Ovary (tissue), 9 donors: ENCODE data around the gene MTHFR. TPM values are rescaled to one million over a fixed set of nuclear protein-coding genes. Genes with fewer than 3 reads are reported as not detected.
A peak's percentile ranks its signal among the peaks of the same experiment; 100 is the strongest.

ENCODE experiments used
- DNase-seq, 5 donors: peaks; one replicate each; pipeline ENCODE4 v3.0.0-alpha.2; 2019 to 2020
- H3K27ac ChIP-seq, 2 donors: fragments of 200-600 bp; one replicate each; pipeline versions ENCODE4 v1.5.1 to v1.8.0; 2019 to 2022
- H3K27me3 ChIP-seq: fragments of 200-600 bp; one replicate; pipeline ENCODE4 v1.8.0; 2022
- H3K36me3 ChIP-seq: fragments of 200-600 bp; sonication (generic); one replicate; pipeline ENCODE4 v1.5.1; 2019
- H3K4me1 ChIP-seq: one replicate; pipeline ENCODE4 v1.8.1; 2013; ENCODE audit warnings: mild to moderate bottlenecking, moderate library complexity; ENCODE audit not compliant: insufficient read depth
- H3K4me3 ChIP-seq: fragments of 200-600 bp; sonication (generic); one replicate; pipeline ENCODE4 v1.5.1; 2017
- H3K9me3 ChIP-seq, 2 donors: fragments of 200-600 bp in 1 of 2; sonication (generic) in 1 of 2; one replicate each; pipeline versions ENCODE4 v1.5.1 to v1.8.1; 2013 to 2019; ENCODE audit warnings: mild to moderate bottlenecking in 1 of 2, moderate library complexity in 1 of 2
- CTCF ChIP-seq, 3 donors: fragments of 450-650 bp in 2 of 3; fragments of 200-600 bp in 1 of 3; IDR thresholded peaks; one replicate each; pipeline versions ENCODE4 v1.5.1 to v1.8.0; 2016 to 2022; ENCODE audit warnings: antibody characterized with exemption in 3 of 3, mild to moderate bottlenecking in 1 of 3
- EP300 ChIP-seq: sonication (generic); formaldehyde crosslinking; IDR thresholded peaks from one replicate; pipeline ENCODE4 v1.6.1; 2017; ENCODE audit warnings: antibody characterized with exemption
- POLR2A ChIP-seq: fragments of 450-650 bp; IDR thresholded peaks from one replicate; pipeline ENCODE4 v1.6.1; 2017; ENCODE audit warnings: antibody characterized with exemption, mild to moderate bottlenecking, moderate library complexity
- WGBS, 3 donors: extraction: QIAGEN DNeasy Blood & Tissue Kit in 1 of 3; methylation state at CpG; one replicate each; pipeline versions ENCODE4 v1.1.5 to v1.1.7; 2013 to 2017; 5-methylcytosine and 5-hydroxymethylcytosine counted together
- intact Hi-C, 4 donors: fragments of 100-400 bp; cut with DNase I; formaldehyde crosslinking; loops; one replicate each; pipeline versions ENCODE4 v1.11.0 to v1.15.1; 2022 to 2023
- polyA plus RNA-seq, 2 donors: library from polyadenylated mRNA; stranded (reverse); fragments of 200-250 nt in 1 of 2; fragments of 350-450 nt in 1 of 2; fragmentation: Illumina TruSeq in 1 of 2; extraction: RNeasy Lipid Tissue Mini Kit (QIAGEN cat#74804) in 1 of 2; gene quantifications; one replicate each; pipeline ENCODE4 v1.2.3, GENCODE V29; 2013 to 2014
- total RNA-seq, 7 donors: library from RNA; depleted of rRNA in 2 of 7; stranded (reverse); fragments of >200 nt in 2 of 7; fragmentation: NEBNext Ultra II Directional in 3 of 7; extraction: Animal tissue kit (Norgen Biotek cat#: 25700) in 3 of 7; gene quantifications; one replicate each; pipeline versions ENCODE4 v1.1.0 to v1.2.4, GENCODE V29; 2016 to 2023
- donor health status: DM: no; HTN: no; CAD: no; lungs with moderate emphysema.
- donor health status: DM: no; HTN: no; CAD: no.
- donor health status: Bipolar disorder and iron deficiency.
- donor health status: DM: yes; HTN: yes; CAD: no.
- donor health status: DM: no; HTN: no; CAD: no.
- donor health status: DM: yes; HTN: yes; CAD: no.

The MTHFR gene
- total and polyA plus RNA-seq, 9 donors: 13.1 to 161 (median 55.6) TPM

DNA sequence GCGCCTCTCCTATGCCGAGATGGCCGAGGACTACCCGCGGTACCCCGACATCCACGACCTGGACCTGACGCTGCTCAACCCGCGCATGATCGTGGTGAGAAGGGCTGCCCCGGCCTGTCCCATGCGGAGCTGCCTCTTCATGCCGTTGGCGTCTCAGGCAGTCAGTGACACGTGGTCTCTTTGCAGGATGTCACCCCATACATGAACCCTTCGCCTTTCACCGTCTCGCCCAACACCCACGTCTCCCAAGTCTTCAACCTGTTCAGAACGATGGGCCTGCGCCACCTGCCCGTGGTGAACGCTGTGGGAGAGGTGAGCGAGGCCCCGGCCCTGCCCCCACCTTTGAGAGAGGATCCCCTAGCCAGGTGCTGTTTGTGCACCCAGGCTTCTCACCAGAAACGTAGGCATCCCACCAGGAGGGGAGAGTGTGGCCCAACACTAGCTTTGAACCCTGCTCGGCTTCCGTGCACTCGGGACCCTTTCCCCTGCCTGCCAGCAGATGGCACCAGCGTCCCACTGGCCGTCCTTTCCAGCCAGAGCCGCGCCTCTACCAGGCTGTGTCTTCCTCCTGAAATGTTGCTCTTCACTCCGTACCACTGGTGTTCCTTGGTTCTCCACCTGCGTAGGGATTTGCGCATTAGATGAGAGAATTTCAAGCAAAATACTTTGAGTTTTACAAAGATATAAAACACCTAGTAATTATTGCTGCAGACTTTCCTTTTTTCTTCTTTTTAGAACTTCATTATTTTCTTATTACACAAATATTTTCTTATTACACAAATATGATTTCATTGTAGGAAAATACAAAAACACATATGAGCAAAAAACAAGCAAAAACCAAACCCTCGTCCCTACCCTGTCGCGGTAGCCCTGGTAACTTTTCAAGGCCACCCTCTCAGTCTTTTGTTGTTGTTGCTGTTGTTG is 32.8 kb upstream of the MTHFR start:
- intact Hi-C loops: loop anchor here in 3 of 4 donors (5.0 to 10.0 kb wide), 3 partner anchors 69 to 366 kb away; no protein-coding TSS in a partner anchor
- Histone ChIP-seq H3K27ac (no peak overlapping the region), H3K9me3 (no peaks in the 10 kb centered on the region), H3K4me1 (peaks cover 6% of the 10 kb centered on the region), H3K27me3 (no peaks in the 10 kb centered on the region), H3K36me3 (no peaks in the 10 kb centered on the region), H3K4me3 (no peak overlapping the region)
- TF ChIP-seq EP300: no peak
- TF ChIP-seq CTCF (IDR thresholded peaks at IDR 0.05): peak; percentile 85 to 87 (median 85)
- peak; percentile 66 to 84 (median 78) for DNase-seq
- 55 to 61% (median 58%) methylated on average over 38 to 40 of the region's 40 CpGs for WGBS, 3 donors

GRCh38 chr1:11837767-11838348 is 32.1 kb upstream of the MTHFR start:
- Histone ChIP-seq H3K9me3 (no peaks in the 10 kb centered on the region), H3K4me1 (peaks cover 6% of the 10 kb centered on the region), H3K36me3 (no peaks in the 10 kb centered on the region), H3K27me3 (no peaks in the 10 kb centered on the region), H3K4me3 (no peak overlapping the region), H3K27ac (no peak overlapping the region)
- WGBS, 3 donors: 79 to 82% (median 81%) methylated on average over 11 of the region's 11 CpGs
- intact Hi-C loops: loop anchor here in 3 of 4 donors (5.0 to 10.0 kb wide), 3 partner anchors 69 to 367 kb away; no protein-coding TSS in a partner anchor
- TF ChIP-seq CTCF (IDR thresholded peaks at IDR 0.05): no peak
- no peak for TF ChIP-seq EP300
- TF ChIP-seq POLR2A: no peak
- DNase-seq: no peak

DNA sequence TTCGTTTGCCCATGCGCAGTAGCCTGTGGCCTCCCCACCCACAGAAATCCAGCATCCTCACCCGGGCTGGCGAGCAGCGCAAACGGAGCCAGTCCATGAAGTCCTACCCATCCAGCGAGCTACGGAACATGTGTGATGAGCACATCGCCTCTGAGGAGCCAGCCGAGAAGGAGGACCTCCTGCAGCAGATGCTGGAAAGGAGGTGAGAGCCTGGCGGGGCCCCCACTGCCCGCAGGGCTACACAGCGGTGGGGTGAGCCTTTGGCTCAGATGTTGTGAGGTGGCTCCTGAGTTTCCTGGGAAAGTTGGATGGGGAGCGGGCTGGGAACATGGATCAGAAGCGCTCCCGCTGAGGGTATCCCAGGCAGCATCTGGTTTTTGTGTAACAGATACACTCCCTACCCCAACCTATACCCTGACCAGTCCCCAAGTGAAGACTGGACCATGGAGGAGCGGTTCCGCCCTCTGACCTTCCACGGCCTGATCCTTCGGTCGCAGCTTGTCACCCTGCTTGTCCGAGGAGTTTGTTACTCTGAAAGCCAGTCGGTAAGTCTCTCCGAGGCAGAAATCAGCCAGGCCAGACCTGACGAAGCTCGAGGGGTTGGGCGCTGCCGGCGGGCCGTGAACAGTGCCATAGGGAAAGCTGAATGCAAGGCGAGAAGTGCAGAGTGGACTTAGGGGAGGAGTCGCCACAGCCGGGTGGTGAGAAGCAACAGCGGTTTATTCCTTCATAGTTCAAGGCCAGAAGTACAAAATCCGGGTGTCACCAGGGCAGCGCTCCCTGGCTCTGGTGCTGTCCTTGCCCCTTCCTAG is 31.4 kb upstream of the MTHFR start:
- H3K4me3 ChIP-seq: no peak overlapping the region
- no peak for DNase-seq
- 74 to 80% (median 76%) methylated on average over 36 of the region's 36 CpGs for WGBS, 3 donors
- no peak overlapping the region for H3K27ac ChIP-seq
- H3K27me3 ChIP-seq: no peaks in the 10 kb centered on the region
- no peak for TF ChIP-seq EP300
- TF ChIP-seq CTCF (IDR thresholded peaks at IDR 0.05): no peak
- TF ChIP-seq POLR2A: no peak
- peaks cover 2% of the 10 kb centered on the region for H3K36me3 ChIP-seq
- intact Hi-C loops: loop anchor here in 3 of 4 donors (5.0 to 10.0 kb wide), 3 partner anchors 70 to 368 kb away; no protein-coding TSS in a partner anchor
- H3K9me3 ChIP-seq: no peaks in the 10 kb centered on the region
- H3K4me1 ChIP-seq: peaks cover 2% of the 10 kb centered on the region
